HAP-1 (cell line): Measurements from ENCODE around the gene SLC9B2.

Experiments
- DNase-seq, 2 experiments: peaks; one replicate each; pipeline ENCODE4 v3.0.0-alpha.2; 2016 to 2020; ENCODE audit warnings: low spot score in 2 of 2
- H3K27me3 ChIP-seq: fragments of 250-450 bp; sonication (Bioruptor Pico); 2 replicates; pipeline ENCODE4 v1.5.1; 2020; ENCODE audit warnings: low read depth, mild to moderate bottlenecking, moderate library complexity
- H3K36me3 ChIP-seq: fragments of 250-450 bp; sonication (Bioruptor Pico); replicated peaks from 2 replicates; pipeline ENCODE4 v1.5.1; 2020; ENCODE audit warnings: mild to moderate bottlenecking
- H3K4me1 ChIP-seq: fragments of 250-450 bp; sonication (Bioruptor Pico); 2 replicates; pipeline ENCODE4 v1.5.1; 2020; ENCODE audit warnings: mild to moderate bottlenecking
- H3K4me3 ChIP-seq: fragments of 250-450 bp; sonication (Bioruptor Pico); 2 replicates; pipeline ENCODE4 v1.5.1; 2020; ENCODE audit warnings: mild to moderate bottlenecking, moderate library complexity
- H3K9me3 ChIP-seq: fragments of 250-450 bp; sonication (Bioruptor Pico); 2 replicates; pipeline ENCODE4 v1.5.1; 2020; ENCODE audit warnings: mild to moderate bottlenecking, moderate library complexity
- in situ Hi-C: fragments of 300-500 bp; cut with MboI; formaldehyde crosslinking; loops from 3 replicates; pipeline ENCODE4 v1.14.3; 2020; ENCODE audit warnings: low sequenced_read_pairs, inconsistent platforms, mixed read lengths

SLC9B2 gene

DNA sequence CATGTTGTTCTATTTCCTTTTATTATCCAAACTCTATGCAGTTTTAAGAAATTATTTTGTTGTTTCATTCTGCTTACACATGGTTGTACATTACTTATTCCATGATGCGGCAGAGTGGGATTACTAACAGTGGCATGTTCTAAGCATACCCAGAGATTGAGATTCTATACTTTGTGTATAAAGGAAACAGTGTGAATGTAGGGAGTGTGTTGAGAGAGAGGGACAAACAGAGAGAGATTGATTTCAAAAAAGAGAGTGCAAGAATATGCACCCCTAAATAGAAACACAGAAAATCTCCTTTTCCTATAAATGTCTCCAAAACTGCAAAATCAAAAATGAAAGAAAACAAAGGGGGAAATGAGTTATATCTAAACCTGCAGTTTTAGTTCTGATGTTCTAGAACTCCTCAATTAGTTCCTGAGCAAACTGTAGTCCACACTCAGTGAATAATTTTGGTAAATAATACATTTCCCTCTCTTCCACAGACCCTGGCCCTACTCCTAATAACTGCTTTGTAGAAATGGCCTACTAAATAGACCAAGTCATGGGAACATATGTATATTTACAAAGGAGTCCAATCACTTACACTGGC, 88.0 kb downstream of the SLC9B2 start:
- no peak overlapping the region for H3K4me3 ChIP-seq
- no peaks in the 10 kb centered on the region for H3K36me3 ChIP-seq
- H3K27me3 ChIP-seq: no peaks in the 10 kb centered on the region
- in situ Hi-C loops: no loop called here
- DNase-seq: no peak
- H3K4me1 ChIP-seq: no peaks in the 10 kb centered on the region
- peaks cover 4% of the 10 kb centered on the region; the same call in 1 of the 2 replicates for H3K9me3 ChIP-seq

GRCh38 chr4:102981005-102981404, 95.6 kb downstream of the SLC9B2 start:
- Histone ChIP-seq H3K4me3 (no peak overlapping the region), H3K9me3 (0 out of 2 replicates have a peak, but pooled peaks cover 3% of the 10 kb centered on the region), H3K36me3 (no peaks in the 10 kb centered on the region), H3K4me1 (no peaks in the 10 kb centered on the region; the same call in 1 of the 2 replicates), H3K27me3 (no peaks in the 10 kb centered on the region)
- in situ Hi-C loops: no loop called here
- no peak for DNase-seq
